CD4-positive, alpha-beta T cell treated with Interferon gamma for 1 hour (primary cell): ENCODE data around the gene HERC6.
"Not testable (repeated sequence)": the region's sequence is repeated elsewhere in the genome, so short reads cannot be mapped to it uniquely, and the experiment has no call there.

Source experiments
- DNase-seq: peaks from one replicate; pipeline ENCODE4 v3.0.0-alpha.2; 2020

The HERC6 gene

GRCh38 chr4:88396681-88397080 lies 18.0 kb downstream of the HERC6 start:
- no peak for DNase-seq

GRCh38 chr4:88398381-88398780 lies 19.7 kb downstream of the HERC6 start:
- no peak for DNase-seq

- DNase-seq = no peak
These were observed 30.6 kb downstream of the HERC6 start for GRCh38 chr4:88409206-88409605.

- no peak for DNase-seq
These were observed 31.1 kb downstream of the HERC6 start for GRCh38 chr4:88409789-88410188.

- no peak for DNase-seq
These were observed 32.9 kb downstream of the HERC6 start for GRCh38 chr4:88411491-88412096.

- DNase-seq = no peak
These were observed 35.1 kb downstream of the HERC6 start for GRCh38 chr4:88413801-88414200.

- no peak for DNase-seq
These were observed 36.1 kb downstream of the HERC6 start for GRCh38 chr4:88414755-88415154.

GRCh38 chr4:88415982-88416381 lies 37.3 kb downstream of the HERC6 start:
- DNase-seq = no peak

- DNase-seq = no peak
These were observed 39.8 kb downstream of the HERC6 start for GRCh38 chr4:88418411-88418810.

GRCh38 chr4:88419874-88420273 lies 41.2 kb downstream of the HERC6 start:
- DNase-seq = no peak

- DNase-seq = no peak
These were observed 42.2 kb downstream of the HERC6 start for GRCh38 chr4:88420844-88421243.

- DNase-seq = no peak
These were observed 43.8 kb downstream of the HERC6 start for GRCh38 chr4:88422403-88422802.

GRCh38 chr4:88429401-88429800 lies 50.7 kb downstream of the HERC6 start:
- no peak for DNase-seq

GRCh38 chr4:88435987-88436693 lies 57.5 kb downstream of the HERC6 start:
- no peak for DNase-seq

- DNase-seq = not testable (repeated sequence)
These were observed 59.2 kb downstream of the HERC6 start for GRCh38 chr4:88437873-88438272.

GRCh38 chr4:88439161-88439760 lies 60.6 kb downstream of the HERC6 start:
- DNase-seq = no peak

GRCh38 chr4:88440146-88440545 lies 61.5 kb downstream of the HERC6 start:
- DNase-seq = no peak

- DNase-seq = no peak
These were observed 63.0 kb downstream of the HERC6 start for GRCh38 chr4:88441696-88442095.

GRCh38 chr4:88442689-88443191 lies 64.1 kb downstream of the HERC6 start:
- DNase-seq = no peak

- DNase-seq = no peak
These were observed 64.8 kb downstream of the HERC6 start for GRCh38 chr4:88443486-88443885.

GRCh38 chr4:88445252-88445651 lies 66.6 kb downstream of the HERC6 start:
- DNase-seq = no peak

- no peak for DNase-seq
These were observed 67.5 kb downstream of the HERC6 start for GRCh38 chr4:88446124-88446523.

- no peak for DNase-seq
These were observed 68.9 kb downstream of the HERC6 start for GRCh38 chr4:88447371-88448095.
